Measurements from ENCODE around the gene TTLL11.

TTLL11 gene

GRCh38 chr9:122086873-122087272 is 6.2 kb downstream of the TTLL11 start:
- DNase-seq (ENCODE audit: low spot score), result no peak
- POLR2A ChIA-PET (ENCODE audit: low non-redundant PET), result no interaction called here
- CTCF ChIA-PET, result interaction anchor here (0.7 kb wide), 1 partner anchor 253 kb away, joined by 4 read pairs; no protein-coding TSS in a partner anchor
- H3K27ac ChIP-seq, result no peak overlapping the region
- no peak for TF ChIP-seq CTCF (conservative IDR thresholded peaks at IDR 0.05; ENCODE audit: low read depth)

GRCh38 chr9:122085260-122085659 is 7.8 kb downstream of the TTLL11 start:
- CTCF ChIA-PET, result interaction anchor here (0.8 kb wide), 1 partner anchor 265 kb away, joined by 4 read pairs; no protein-coding TSS in a partner anchor
- POLR2A ChIA-PET (ENCODE audit: low non-redundant PET), result no interaction called here
- H3K27ac ChIP-seq, result no peak overlapping the region
- no peak for TF ChIP-seq CTCF (conservative IDR thresholded peaks at IDR 0.05; ENCODE audit: low read depth)
- DNase-seq (ENCODE audit: low spot score), result no peak

- no peak for DNase-seq (ENCODE audit: low spot score)
- no peak overlapping the region for H3K27ac ChIP-seq
- ChIA-PET POLR2A (ENCODE audit: low non-redundant PET) (no interaction called here), CTCF (interaction anchor here (0.7 to 0.8 kb wide), 2 partner anchors 25 to 266 kb away, joined by 3 to 4 read pairs; no protein-coding TSS in a partner anchor)
- TF ChIP-seq CTCF (conservative IDR thresholded peaks at IDR 0.05; ENCODE audit: low read depth), result no peak
These were observed 9.0 kb downstream of the TTLL11 start for GRCh38 chr9:122084026-122084675.

- DNase-seq (ENCODE audit: low spot score), result no peak
- ChIA-PET POLR2A (ENCODE audit: low non-redundant PET) (no interaction called here), CTCF (no interaction called here)
- no peak for TF ChIP-seq CTCF (conservative IDR thresholded peaks at IDR 0.05; ENCODE audit: low read depth)
- H3K27ac ChIP-seq, result no peak overlapping the region
These were observed 12.1 kb downstream of the TTLL11 start for GRCh38 chr9:122080986-122081385.

- no peak for TF ChIP-seq CTCF (conservative IDR thresholded peaks at IDR 0.05; ENCODE audit: low read depth)
- no peak overlapping the region for H3K27ac ChIP-seq
- DNase-seq (ENCODE audit: low spot score), result no peak
- ChIA-PET CTCF (interaction anchor here (0.6 kb wide), 1 partner anchor 217 kb away, joined by 3 read pairs; no protein-coding TSS in a partner anchor), POLR2A (ENCODE audit: low non-redundant PET) (no interaction called here)
These were observed 14.6 kb downstream of the TTLL11 start for GRCh38 chr9:122078557-122078956.

- no peak for DNase-seq (ENCODE audit: low spot score)
- CTCF ChIA-PET, result interaction anchor here (0.6 kb wide), 1 partner anchor 16 kb away, joined by 3 read pairs; the partner anchor contains the start of gene TTLL11
- no peak for TF ChIP-seq CTCF (conservative IDR thresholded peaks at IDR 0.05; ENCODE audit: low read depth)
- POLR2A ChIA-PET (ENCODE audit: low non-redundant PET), result no interaction called here
- no peak overlapping the region for H3K27ac ChIP-seq
These were observed 16.3 kb downstream of the TTLL11 start for GRCh38 chr9:122076773-122077172.

Measured in RWPE1 (cell line).